Activated gamma-delta T cell treated with Interleukin-2 at 50 U/mL for 16 hours (primary cell): ENCODE data around the gene WNT3A.
"Not testable (repeated sequence)": the region's sequence is repeated elsewhere in the genome, so short reads cannot be mapped to it uniquely, and the experiment has no call there.

ENCODE experiments used
- DNase-seq: peaks from one replicate; pipeline ENCODE4 v3.0.0-alpha.2; 2020

The WNT3A gene, protein sequence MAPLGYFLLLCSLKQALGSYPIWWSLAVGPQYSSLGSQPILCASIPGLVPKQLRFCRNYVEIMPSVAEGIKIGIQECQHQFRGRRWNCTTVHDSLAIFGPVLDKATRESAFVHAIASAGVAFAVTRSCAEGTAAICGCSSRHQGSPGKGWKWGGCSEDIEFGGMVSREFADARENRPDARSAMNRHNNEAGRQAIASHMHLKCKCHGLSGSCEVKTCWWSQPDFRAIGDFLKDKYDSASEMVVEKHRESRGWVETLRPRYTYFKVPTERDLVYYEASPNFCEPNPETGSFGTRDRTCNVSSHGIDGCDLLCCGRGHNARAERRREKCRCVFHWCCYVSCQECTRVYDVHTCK

DNA sequence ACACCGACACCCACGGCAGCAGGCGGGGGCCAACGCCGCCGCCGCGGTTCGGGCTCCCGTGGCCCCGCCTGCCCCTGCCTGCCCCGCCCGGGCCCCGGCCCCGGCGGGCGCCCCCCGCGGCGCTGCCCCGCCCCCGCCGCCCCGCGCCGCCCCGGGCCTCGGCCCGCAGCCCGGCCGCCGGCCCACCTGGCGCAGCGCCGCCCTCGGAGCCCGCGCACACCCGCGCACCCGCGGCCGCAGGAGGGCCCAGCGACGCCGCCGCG, at the start of gene WNT3A:
Gene WNT3A (plus strand): TSS at position 213 of the 263 bp plus-strand sequence. CDS start 131 bp downstream, outside the sequence.
- DNase-seq: no peak

DNA sequence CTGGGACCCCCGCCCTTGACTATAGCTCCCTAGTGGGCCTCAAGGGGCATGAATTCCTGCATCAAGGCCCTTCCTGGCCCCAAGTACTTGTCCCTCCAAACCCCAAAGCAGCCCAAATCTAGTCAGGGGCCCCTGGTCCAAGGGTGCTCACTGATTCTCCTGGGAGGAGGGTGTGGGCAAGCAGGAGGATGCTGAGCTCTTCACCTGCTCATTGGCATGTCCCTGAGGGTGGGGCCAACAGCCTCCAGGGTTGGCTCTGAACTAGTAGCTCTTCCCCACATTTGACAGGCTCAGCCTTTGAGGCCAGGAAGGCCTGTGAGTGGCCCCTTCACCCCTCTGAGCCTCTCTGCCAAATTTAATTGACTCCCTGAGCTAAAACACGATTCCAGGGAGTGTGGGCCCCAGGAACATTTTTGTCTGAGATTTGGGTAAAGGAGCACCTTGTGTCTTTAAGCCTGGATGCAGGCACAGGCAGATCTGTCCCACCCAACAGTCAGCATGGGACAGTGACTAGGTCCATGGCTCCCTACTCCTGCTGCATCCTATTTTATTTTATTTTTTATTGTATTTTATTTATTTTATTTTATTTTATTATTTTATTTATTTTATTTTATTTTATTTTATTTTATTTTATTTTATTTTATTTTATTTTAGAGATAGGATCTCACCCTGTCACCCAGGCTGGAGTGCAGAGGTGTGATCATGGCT, 48.0 kb upstream of the WNT3A start:
- DNase-seq: no peak

DNA sequence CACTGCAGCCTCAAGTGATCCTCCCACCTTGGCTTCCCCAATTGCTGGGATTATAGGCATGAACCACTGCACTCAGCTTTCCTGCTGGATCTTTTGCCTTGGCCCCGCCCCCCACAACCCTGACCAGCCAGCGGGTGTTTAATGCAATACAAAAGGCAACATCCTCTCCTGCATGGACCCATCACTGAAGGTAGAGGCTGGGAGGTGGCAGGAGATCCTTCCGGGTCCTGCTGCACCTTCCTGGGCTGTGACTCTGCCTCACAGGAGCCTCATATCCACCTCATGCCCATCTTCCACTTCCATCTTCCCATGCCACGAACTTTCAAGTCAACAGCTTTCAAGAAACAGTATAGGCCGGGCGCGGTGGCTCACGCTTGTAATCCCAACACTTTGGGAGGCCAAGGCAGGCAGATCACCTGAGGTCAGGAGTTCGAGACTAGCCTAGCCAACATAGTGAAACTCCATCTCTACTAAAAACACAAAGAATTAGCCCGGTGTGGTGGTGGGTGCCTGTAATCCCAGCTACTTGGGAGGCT, 47.4 kb upstream of the WNT3A start:
- DNase-seq: no peak

- no peak for DNase-seq
These were observed 44.9 kb upstream of the WNT3A start for GRCh38 chr1:227961651-227962466.

DNA sequence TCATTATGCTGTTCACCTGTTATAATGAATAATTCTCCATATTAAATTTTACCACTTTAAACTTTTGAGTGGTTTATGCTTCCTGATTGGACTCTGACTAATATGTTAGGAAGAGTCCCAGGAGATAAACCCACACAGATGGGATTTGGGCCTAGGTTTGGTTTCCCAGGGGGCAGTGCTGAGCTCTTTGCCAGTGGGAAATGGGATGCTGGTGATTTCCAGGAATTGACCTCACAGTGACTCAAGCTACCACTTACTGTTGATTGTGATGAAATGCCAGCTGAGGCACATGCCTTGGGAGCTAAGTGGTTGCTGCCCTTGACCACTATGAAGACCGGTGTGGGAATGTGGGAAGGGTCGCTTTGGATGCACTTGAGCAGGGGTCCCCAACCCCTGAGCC, 40.1 kb upstream of the WNT3A start:
- not testable (repeated sequence) for DNase-seq

- not testable (repeated sequence) for DNase-seq
These were observed 39.0 kb upstream of the WNT3A start for GRCh38 chr1:227967815-227968214.

DNA sequence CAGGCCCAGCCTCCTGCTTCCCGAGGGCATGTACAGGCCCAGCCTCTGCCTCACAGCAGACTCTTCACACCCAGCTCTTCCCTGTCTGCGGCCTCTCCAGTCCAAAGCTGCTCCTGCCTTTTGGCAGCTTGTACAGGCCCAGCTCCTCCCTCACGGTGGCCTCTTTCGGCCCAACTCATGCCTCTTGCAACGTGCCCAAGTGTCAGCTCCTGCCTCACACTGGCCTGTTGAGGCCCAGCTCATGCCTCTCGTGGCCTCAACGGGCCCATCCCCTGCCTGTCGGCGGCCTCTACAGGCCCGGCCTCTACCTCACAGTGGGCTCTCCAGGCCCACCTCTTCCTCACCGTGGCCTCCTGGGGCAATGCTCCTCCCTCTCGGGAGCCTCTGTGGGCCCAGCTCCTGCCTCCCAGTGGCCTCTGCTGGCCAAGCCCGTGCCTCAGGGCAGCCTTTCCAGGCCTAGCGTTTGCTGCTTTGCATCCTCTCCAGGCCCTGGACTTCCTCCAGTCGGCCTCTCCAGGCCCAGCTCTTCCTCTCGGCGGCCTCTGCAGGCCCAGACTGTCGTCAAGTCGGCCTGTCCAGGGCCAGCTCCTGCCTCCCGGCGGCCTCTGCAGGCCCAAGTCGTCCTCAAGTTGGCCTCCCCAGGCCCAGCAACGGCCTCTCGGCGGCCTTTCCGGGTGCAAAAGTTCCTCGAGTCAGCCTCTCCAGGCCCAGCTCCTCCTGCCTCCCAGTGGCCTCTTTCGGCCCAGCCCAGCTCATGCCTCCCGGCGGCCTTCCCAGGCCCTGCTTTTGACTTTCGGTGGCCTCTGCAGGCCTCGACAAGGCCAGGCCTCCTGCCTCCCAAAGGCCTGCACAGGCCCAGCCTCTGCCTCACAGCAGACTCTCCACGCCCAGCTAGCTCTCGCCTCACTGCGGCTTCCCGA, 36.5 kb upstream of the WNT3A start:
- not testable (repeated sequence) for DNase-seq

DNA sequence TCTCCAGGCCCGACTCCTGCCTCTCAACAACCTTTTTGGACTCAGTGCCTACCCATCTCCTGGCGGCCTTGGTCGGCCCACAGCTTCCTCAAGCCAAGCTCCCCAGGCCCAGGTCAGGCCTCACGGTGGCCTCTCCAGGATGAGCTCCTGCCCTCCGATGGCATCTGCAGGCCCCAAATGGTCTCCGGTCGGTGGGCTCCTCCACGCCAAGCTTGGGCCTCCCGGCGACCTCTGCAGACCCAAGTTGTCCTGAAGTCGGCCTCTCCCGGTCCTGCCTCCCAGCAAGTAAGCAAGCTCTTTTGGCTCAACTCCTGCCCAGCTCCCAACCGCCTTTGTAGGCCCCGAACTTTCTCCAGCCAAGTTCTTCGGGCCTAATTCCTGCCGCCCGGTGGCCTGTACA, 35.6 kb upstream of the WNT3A start:
- DNase-seq: not testable (repeated sequence)

DNA sequence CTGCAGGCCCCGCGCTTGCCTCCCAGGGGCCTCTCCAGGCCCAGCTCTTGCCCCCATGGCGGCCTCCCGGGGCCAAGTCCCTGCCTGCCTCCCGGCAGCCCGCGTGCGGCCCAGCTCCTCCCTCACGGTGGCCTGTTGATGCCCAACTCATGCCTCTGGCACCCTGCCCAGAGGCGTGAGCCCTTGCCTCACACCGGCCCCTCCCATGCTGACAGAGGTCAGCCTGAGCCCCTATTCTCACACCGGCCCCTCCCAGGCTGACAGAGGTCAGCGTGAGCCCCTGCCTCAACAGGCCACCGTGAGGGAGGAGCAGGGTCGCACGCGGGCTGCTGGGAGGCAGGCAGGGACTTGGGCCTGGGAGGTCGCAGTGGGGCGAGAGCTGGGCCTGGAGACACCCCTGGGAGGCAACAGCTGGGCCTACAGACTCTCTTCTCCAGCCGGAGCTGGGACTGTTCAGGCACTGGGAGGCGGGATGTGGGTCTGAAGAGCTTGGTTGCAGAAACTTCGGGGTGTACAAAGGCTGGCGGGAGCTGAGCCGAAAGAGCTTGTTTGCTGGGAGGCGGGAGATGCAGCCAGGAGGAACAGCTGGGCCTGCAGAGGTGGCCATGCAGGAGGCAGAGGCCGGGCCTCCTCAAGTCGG, 35.0 kb upstream of the WNT3A start:
- not testable (repeated sequence) for DNase-seq

DNA sequence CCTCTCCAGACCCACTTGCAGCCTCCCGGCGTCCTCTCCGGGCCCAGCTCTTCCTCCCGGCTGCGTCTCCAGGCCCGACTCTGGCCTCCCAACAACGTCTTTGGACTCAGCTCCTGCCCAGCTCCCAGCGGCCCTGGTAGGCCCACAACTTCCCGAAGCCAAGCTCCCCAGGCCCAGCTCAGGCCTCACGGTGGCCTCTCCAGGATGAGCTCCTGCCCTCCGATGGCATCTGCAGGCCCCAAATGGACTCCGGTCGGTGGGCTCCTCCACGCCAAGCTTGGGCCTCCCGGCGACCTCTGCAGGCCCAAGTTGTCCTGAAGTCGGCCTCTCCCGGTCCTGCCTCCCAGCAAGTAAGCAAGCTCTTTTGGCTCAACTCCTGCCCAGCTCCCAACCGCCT, 34.5 kb upstream of the WNT3A start:
- not testable (repeated sequence) for DNase-seq

DNA sequence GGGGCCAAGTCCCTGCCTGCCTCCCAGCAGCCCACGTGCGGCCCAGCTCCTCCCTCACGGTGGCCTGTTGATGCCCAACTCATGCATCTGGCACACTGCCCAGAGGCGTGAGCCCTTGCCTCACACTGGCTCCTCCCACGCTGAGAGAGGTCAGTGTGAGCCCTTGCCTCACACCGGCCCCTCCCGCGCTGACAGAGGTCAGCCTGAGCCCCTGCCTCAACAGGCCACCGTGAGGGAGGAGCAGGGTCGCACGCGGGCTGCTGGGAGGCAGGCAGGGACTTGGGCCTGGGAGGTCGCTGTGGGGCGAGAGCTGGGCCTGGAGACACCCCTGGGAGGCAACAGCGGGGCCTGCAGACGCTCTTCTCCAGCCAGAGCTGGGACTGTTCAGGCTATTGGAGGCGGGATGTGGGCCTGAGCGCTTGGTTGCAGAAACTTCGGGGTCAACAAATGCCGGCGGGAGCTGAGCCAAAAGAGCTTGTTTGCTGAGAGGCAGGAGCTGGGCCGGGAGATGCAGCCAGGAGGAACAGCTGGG, 33.9 kb upstream of the WNT3A start:
- DNase-seq: not testable (repeated sequence)

DNA sequence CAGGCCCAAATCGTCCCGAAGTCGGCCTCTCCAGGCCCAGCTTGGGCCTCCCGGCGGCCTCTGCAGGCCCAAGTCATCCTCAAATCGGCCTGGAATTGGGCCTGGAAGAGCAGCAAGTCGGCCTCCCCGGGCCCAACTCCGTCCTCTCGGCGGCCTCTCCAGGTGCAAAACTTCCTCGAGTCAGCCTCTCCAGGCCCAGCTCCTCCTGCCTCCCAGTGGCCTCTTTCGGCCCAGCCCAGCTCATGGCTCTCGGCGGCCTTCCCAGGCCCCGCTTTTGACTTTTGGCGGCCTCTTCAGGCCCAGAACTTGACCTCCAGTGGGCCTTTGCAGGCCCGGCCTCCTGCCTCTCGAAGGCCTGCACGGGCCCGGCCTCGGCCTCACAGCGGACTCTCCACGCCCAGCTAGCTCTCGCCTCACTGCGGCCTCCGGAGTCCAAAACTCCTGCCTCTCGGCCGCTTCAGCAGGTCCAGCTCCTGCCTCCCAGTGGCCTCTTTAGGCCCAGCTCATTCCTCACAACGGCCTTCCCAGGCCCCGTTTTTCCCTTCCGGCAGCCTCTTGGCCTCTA, 33.0 kb upstream of the WNT3A start:
- DNase-seq: not testable (repeated sequence)

- DNase-seq: not testable (repeated sequence)
These were observed 31.1 kb upstream of the WNT3A start for GRCh38 chr1:227975583-227976283.

DNA sequence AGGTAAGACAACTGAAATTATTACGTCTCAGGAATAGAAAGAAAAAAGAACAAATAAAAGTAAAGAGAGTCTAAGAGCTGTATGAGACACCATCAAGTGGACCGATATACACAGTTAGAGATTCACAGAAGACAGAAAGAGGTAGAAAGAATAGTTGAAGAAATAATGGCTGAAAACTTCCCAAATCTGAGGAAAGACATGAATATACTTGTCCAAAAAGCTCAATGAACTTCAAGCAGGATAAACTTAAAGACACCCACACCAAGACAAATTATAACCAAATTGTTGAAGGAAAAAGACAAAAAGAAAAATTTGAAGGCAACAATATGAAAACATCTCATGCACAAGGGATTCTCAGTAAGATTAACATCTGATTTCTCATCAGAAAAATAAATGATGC, 19.6 kb upstream of the WNT3A start:
- DNase-seq: no peak

GRCh38 chr1:227994632-227995300, 12.0 kb upstream of the WNT3A start:
- peak; percentile 1 for DNase-seq

- no peak for DNase-seq
These were observed 10.4 kb upstream of the WNT3A start for GRCh38 chr1:227996187-227996950.

DNA sequence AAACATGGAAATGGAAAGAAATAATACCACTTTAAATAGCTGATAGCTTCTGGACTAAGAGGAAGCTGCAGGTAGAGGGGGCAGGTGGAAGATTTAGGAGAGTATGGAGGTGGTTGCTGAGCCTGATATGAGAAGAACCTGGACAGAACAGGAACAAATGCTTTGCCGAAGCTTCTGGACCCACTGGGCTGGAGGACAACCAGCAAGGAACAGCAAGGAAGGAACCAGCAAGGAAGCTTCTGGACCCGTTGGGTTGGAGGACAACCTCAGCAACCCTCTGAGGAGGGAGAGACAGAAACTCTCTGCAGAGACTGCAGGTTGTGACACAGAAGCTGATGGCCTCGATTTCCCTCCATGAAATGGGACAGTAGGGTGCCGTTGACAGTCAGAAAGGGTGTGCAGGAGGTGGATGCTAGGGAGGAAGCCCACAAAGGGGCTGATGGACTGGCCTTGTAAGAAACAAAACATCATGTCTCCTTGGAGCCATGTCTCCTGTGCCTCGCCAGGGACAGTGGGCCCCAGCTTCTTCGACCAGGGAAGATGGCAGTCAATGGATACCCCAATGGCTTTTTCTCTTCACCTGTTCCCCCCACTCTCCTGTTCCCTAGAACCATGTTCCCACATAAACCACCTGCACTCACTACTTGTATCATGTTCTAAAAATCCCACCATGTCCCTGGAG, 8.3 kb upstream of the WNT3A start:
- DNase-seq: no peak
